Activated effector memory CD4-positive, alpha-beta T cell treated with Interleukin-2 at 50 U/mL for 16 hours (primary cell): ENCODE results near the gene MPV17L2.
"Not testable (repeated sequence)": the region's sequence is repeated elsewhere in the genome, so short reads cannot be mapped to it uniquely, and the experiment has no call there.

Experiments
- DNase-seq: peaks from one replicate; pipeline ENCODE4 v3.0.0-alpha.2; 2020

MPV17L2 gene

DNA sequence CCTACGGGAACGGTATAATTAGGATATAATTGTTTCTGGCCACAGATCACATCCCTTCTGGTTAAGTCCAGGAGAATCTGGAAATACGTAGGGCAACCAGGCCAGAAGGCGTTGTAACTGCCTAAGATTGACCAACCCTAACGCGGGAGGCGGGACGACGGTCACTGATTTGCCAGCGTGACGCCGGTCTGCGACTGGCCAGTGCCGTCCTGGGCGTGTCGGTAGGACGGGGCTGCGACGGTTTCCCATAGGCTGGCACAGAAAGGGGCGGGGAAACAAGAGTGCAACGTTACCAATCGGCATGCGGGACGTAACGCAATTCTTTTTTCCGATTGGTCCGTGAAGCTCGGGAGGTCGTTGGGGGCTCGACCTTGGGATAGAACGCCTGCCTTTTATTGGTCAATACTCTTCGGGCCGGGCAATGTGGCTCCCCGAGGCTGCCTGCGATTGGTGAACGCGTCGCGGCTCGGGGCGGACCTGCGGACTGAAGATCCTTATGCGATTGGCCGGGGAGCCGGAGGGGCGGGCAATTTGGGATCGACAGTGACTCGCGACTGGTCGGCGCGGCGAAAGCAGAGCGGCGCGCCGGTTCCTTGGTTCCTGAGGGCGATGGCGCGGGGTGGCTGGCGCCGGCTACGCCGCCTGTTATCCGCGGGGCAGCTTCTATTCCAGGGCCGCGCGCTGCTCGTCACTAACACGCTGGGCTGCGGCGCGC lies at the start of gene MPV17L2:
MPV17L2 (plus strand) TSS at position 546 of the 715 bp plus-strand sequence; CDS start at position 610, 64 bp downstream.
- peak; percentile 97 for DNase-seq

- DNase-seq = no peak
Observed at GRCh38 chr19:18143902-18144301, 49.1 kb upstream of the MPV17L2 start.

- no peak for DNase-seq
Observed at GRCh38 chr19:18144361-18144760, 48.7 kb upstream of the MPV17L2 start.

DNA sequence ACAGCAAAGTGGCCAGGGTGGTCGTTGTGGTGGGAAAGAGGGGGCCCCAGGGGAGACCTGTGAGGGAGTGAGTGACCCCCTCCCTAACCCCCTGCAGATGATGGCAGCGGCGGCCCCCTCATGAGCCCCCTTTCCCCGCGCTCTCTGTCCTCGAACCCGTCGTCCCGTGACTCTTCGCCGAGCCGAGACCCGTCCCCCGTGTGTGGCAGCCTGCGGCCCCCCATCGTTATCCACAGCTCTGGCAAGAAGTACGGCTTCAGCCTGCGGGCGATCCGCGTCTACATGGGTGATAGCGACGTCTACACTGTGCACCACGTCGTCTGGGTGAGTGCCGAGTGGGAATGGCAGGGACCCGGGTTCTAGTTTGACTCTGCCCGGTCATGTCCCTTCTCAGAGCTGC lies 48.1 kb upstream of the MPV17L2 start:
- DNase-seq = no peak

- DNase-seq = no peak
Observed at GRCh38 chr19:18145391-18145999, 47.5 kb upstream of the MPV17L2 start.

DNA sequence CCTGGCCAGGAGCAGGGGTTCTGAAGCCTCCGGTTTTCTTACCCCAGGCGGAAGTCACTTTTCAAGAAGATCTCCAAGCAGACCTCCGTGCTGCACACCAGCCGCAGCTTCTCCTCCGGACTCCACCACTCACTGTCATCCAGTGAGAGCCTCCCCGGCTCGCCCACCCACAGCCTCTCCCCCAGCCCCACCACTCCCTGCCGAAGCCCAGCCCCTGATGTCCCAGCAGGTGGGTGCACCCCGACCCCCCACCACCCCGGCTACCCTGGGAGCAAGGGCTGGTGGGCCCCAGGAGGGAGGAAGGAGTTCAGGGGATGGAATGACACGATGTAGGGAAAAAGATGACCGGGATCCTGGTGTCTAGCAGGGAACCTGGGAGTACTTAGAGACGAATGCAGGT lies 45.6 kb upstream of the MPV17L2 start:
- DNase-seq = no peak

DNA sequence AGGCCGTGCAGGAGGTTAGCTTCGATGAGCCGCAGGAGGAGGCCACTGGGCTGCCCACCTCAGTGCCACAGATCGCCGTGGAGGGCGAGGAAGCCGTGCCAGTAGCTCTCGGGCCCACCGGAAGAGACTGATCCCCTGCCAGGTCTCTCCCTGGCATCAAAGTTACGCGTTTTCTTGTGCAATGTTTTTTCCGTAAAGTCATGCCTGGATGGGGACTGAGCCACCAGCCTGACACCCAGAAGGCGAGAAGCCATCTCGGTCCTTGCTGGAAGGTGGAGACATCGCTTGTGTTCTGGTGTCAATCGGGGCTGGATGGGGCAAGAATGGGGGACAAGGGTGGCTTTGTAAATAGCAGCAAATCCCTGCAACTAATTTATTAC lies 43.4 kb upstream of the MPV17L2 start:
- DNase-seq = no peak

- DNase-seq = no peak
Observed at GRCh38 chr19:18150776-18151624, 42.0 kb upstream of the MPV17L2 start.

DNA sequence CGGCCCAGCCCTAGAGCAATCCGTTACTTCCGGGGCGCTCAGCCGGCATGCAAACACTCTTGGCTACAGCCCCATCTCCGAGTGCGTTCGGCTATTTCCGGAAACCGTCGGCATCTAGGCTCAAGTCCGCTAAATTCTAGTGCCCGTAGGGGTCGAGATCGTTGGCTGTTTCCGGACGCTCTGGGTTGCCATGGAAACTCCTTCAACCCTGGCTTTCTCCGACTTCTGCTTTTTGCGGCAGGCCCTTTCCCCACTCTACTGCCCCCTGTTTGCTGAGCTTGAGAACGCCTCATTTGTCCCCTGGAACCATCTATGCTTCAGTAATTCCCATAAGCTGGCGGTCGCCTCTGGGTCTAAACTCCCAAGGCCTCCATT lies 40.6 kb upstream of the MPV17L2 start:
- DNase-seq = peak; percentile 92

DNA sequence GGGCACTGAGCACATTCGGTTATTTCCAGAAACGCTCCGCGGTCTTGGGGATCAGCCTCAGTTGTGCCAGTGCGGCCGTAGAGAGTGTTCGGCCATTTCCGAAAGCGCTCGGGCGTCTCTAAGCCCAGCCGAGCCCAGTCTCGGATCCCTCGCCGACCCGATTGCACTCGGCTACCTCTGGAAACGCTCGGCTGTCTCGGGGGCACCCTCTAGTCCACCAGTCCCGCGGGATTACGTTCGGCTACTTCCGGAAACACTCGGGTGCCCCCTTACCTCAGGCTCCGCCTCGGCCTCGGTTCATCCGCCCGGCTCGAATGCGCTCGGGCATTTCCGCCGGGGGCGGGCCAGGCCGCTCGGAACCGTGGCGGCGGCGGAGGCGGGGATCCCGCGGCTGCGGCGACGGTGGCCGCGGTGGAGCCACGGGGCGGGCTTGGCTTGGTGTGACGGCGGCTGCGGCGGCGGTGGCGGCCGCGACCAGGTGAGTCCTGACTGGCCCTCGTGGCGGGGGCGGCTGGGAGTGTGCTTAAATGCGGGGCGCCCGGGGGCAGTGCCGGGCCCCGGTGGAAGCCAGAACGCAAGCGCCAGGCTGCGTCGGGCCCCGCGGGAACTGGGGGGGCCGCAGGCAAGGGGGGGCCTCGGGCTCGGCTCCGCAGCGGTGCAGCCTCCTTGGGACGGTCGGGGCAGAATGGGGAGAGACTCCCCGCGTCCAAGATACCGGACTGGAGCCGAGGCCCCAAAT lies 40.0 kb upstream of the MPV17L2 start, which contains the start of gene PIK3R2:
PIK3R2 (plus strand) TSS at position 347 of the 739 bp plus-strand sequence. CDS start 2,717 bp downstream, outside the sequence.
- DNase-seq = peak; percentile 98

DNA sequence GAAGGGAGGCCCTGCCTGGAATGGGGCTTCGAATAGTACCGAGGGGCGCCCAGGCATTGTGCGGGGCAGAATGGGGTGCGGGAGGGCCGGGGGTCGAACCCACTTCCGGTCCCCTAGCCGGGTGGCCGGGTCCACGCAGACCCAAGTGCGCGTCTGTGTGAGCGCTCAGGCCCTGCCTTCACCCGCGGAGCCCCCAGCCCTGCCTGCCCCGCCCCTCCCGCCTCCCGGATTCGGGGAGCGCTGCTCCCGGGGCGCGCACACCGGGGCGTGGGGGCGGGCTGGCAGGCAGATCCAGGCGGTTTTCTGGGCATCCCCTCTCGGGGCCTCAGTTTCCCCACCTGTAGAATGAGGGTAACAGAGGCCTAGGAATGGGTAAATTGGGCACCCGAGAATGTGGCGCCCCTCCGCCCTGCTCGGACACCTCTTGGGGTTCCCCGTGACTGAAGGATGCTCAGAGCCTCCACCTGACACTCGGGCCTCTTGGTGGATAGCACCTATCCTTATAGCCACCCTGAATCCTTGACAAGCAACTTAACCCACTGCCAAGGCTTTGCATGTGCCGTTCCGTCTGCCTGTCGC lies 39.4 kb upstream of the MPV17L2 start:
- no peak for DNase-seq

GRCh38 chr19:18155095-18156087 lies 37.6 kb upstream of the MPV17L2 start:
- no peak for DNase-seq

GRCh38 chr19:18156268-18156667 lies 36.8 kb upstream of the MPV17L2 start:
- DNase-seq = no peak

DNA sequence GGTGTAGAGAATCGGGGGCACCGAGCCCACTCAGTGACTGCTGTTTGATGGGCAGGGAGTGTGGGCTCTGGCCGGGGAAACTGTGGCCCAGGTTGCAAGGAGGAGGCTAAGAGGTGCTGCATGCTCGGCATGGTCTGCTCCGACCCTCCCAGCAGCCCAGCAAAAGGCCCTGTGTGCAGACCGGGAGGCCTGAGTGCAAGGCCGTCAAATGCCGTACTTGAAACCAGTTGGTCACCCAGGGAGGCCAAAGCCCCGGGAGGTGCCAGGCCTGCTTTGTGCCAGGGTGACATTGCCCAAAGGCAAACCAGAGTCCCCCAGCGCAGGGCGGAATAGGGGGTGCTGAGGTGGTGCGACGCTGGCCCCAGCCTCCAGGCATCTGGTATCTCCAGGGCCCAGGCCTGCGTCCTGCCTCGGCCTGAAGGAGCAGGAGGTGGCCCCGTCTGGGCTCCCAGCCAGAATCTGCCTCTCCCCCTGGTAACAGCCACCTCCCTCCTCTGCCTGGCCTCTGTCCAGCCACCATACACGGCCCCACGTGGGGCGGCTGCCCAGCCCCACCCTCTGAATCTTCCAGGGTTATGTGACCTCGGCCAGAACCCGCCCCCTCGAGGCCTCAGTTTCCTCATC lies 36.1 kb upstream of the MPV17L2 start:
- DNase-seq = no peak

- no peak for DNase-seq
Observed at GRCh38 chr19:18157465-18158063, 35.5 kb upstream of the MPV17L2 start.

DNA sequence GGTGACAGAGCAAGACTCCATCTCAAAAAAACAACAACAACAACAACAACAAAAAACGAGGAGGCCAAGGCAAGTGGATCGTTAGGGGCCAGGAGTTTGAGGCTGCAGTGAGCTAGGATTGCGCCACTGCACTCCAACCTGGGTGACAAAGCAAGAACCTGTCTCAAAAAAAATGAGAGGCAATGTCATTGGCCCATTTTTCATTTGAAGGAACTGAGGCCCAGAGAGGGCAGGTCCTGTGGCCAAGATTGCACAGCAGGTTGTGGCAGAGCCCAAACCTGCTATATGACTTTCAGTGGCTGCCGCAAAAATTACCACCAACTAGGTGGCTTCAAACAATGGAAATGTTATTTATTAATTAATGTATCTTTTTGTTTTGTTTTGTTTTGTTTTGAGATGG lies 34.6 kb upstream of the MPV17L2 start:
- no peak for DNase-seq

- DNase-seq = not testable (repeated sequence)
Observed at GRCh38 chr19:18159059-18159616, 33.9 kb upstream of the MPV17L2 start.

- DNase-seq = no peak
Observed at GRCh38 chr19:18159810-18160209, 33.2 kb upstream of the MPV17L2 start.

- DNase-seq = no peak
Observed at GRCh38 chr19:18160493-18160970, 32.5 kb upstream of the MPV17L2 start.
